ENCODE results near the gene SKAP2. TPM values are rescaled to one million over a fixed set of nuclear protein-coding genes. Genes with fewer than 3 reads are reported as not detected.

The SKAP2 gene
- total and polyA plus RNA-seq, 2 experiments from 2014 or later = 2.5 to 4.4 TPM

DNA sequence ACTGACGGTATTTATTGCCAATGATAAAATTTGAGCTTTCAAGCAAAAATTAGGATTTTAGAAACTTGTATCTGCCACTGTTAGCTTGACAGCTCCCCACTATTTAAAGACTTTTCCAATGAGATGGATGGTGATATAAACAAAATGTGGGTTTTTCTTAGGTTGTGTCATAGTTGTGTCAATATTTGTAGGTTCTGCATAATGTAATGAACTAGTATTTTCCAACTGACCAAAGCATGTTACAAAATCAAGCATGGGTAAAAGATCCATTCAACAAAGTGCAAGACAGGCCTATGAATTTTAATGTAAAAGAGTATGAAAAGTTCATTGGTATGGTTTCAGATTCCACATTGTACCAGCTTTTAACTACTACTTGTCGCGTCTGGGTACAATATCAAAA, 165.6 kb downstream of the SKAP2 start:
- Mint-ChIP-seq H3K36me3 (ENCODE audit: low read depth) (no peaks in the 10 kb centered on the region), H3K27ac (no peak overlapping the region), H3K27me3 (ENCODE audit: insufficient read depth, low read depth, poor library complexity) (peaks cover 3% of the 10 kb centered on the region), H3K9me3 (no peaks in the 10 kb centered on the region), H3K4me1 (peaks cover 4% of the 10 kb centered on the region; the same call in 2 of the 3 replicates), H3K4me3 (no peak overlapping the region)
- Histone ChIP-seq H4K20me1 (replicated peaks; ENCODE audit: insufficient read depth) (no peaks in the 10 kb centered on the region), H3K36me3 (ENCODE audit: insufficient read depth) (no peaks in the 10 kb centered on the region), H3F3A (replicated peaks; ENCODE audit: low read depth) (no peaks in the 10 kb centered on the region), H3K4me2 (no peak overlapping the region), H3K9me2 (ENCODE audit: insufficient read depth) (no peaks in the 10 kb centered on the region), H3K27ac (ENCODE audit: low read depth) (no peak overlapping the region), H3K4me3 (no peak overlapping the region), H3K4me1 (ENCODE audit: insufficient read depth) (peaks cover 4% of the 10 kb centered on the region; the same call in 1 of the 2 replicates), H2AFZ (no peak overlapping the region), H3K27me3 (ENCODE audit: insufficient read depth) (no peaks in the 10 kb centered on the region), H3K79me2 (replicated peaks; ENCODE audit: insufficient read depth) (no peaks in the 10 kb centered on the region)
- ATAC-seq (no peak), DNase-seq (ENCODE audit: low spot score) (no peak)
- TF ChIP-seq JUNB (IDR thresholded peaks at IDR 0.05; ENCODE audit: unreplicated experiment) (no peak), EZH2 (IDR thresholded peaks at IDR 0.05; ENCODE audit: low read depth, unreplicated experiment) (no peak), NANOG (IDR thresholded peaks at IDR 0.05; ENCODE audit: borderline replicate concordance) (no peak), ZNF331 (CRISPR knock-in tag; IDR thresholded peaks at IDR 0.05; ENCODE audit: low read depth) (no peak), ZNF114 (CRISPR knock-in tag; IDR thresholded peaks at IDR 0.05) (no peak), CREB1 (CRISPR knock-in tag; IDR thresholded peaks at IDR 0.05; ENCODE audit: low read depth) (no peak), STAT1 (IDR thresholded peaks at IDR 0.05; ENCODE audit: unreplicated experiment) (no peak), POLR2AphosphoS5 (IDR thresholded peaks at IDR 0.05; ENCODE audit: low read depth) (no peak), EZH2phosphoT487 (IDR thresholded peaks at IDR 0.05; ENCODE audit: unreplicated experiment) (no peak)
- TF ChIP-seq, protein P1, sequence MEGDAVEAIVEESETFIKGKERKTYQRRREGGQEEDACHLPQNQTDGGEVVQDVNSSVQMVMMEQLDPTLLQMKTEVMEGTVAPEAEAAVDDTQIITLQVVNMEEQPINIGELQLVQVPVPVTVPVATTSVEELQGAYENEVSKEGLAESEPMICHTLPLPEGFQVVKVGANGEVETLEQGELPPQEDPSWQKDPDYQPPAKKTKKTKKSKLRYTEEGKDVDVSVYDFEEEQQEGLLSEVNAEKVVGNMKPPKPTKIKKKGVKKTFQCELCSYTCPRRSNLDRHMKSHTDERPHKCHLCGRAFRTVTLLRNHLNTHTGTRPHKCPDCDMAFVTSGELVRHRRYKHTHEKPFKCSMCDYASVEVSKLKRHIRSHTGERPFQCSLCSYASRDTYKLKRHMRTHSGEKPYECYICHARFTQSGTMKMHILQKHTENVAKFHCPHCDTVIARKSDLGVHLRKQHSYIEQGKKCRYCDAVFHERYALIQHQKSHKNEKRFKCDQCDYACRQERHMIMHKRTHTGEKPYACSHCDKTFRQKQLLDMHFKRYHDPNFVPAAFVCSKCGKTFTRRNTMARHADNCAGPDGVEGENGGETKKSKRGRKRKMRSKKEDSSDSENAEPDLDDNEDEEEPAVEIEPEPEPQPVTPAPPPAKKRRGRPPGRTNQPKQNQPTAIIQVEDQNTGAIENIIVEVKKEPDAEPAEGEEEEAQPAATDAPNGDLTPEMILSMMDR (conservative IDR thresholded peaks at IDR 0.05; ENCODE audit: low read depth in 2 of 2) = no peak
- TF ChIP-seq, protein P2, sequence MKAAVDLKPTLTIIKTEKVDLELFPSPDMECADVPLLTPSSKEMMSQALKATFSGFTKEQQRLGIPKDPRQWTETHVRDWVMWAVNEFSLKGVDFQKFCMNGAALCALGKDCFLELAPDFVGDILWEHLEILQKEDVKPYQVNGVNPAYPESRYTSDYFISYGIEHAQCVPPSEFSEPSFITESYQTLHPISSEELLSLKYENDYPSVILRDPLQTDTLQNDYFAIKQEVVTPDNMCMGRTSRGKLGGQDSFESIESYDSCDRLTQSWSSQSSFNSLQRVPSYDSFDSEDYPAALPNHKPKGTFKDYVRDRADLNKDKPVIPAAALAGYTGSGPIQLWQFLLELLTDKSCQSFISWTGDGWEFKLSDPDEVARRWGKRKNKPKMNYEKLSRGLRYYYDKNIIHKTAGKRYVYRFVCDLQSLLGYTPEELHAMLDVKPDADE (IDR thresholded peaks at IDR 0.05) = no peak
- TF ChIP-seq, protein P3, sequence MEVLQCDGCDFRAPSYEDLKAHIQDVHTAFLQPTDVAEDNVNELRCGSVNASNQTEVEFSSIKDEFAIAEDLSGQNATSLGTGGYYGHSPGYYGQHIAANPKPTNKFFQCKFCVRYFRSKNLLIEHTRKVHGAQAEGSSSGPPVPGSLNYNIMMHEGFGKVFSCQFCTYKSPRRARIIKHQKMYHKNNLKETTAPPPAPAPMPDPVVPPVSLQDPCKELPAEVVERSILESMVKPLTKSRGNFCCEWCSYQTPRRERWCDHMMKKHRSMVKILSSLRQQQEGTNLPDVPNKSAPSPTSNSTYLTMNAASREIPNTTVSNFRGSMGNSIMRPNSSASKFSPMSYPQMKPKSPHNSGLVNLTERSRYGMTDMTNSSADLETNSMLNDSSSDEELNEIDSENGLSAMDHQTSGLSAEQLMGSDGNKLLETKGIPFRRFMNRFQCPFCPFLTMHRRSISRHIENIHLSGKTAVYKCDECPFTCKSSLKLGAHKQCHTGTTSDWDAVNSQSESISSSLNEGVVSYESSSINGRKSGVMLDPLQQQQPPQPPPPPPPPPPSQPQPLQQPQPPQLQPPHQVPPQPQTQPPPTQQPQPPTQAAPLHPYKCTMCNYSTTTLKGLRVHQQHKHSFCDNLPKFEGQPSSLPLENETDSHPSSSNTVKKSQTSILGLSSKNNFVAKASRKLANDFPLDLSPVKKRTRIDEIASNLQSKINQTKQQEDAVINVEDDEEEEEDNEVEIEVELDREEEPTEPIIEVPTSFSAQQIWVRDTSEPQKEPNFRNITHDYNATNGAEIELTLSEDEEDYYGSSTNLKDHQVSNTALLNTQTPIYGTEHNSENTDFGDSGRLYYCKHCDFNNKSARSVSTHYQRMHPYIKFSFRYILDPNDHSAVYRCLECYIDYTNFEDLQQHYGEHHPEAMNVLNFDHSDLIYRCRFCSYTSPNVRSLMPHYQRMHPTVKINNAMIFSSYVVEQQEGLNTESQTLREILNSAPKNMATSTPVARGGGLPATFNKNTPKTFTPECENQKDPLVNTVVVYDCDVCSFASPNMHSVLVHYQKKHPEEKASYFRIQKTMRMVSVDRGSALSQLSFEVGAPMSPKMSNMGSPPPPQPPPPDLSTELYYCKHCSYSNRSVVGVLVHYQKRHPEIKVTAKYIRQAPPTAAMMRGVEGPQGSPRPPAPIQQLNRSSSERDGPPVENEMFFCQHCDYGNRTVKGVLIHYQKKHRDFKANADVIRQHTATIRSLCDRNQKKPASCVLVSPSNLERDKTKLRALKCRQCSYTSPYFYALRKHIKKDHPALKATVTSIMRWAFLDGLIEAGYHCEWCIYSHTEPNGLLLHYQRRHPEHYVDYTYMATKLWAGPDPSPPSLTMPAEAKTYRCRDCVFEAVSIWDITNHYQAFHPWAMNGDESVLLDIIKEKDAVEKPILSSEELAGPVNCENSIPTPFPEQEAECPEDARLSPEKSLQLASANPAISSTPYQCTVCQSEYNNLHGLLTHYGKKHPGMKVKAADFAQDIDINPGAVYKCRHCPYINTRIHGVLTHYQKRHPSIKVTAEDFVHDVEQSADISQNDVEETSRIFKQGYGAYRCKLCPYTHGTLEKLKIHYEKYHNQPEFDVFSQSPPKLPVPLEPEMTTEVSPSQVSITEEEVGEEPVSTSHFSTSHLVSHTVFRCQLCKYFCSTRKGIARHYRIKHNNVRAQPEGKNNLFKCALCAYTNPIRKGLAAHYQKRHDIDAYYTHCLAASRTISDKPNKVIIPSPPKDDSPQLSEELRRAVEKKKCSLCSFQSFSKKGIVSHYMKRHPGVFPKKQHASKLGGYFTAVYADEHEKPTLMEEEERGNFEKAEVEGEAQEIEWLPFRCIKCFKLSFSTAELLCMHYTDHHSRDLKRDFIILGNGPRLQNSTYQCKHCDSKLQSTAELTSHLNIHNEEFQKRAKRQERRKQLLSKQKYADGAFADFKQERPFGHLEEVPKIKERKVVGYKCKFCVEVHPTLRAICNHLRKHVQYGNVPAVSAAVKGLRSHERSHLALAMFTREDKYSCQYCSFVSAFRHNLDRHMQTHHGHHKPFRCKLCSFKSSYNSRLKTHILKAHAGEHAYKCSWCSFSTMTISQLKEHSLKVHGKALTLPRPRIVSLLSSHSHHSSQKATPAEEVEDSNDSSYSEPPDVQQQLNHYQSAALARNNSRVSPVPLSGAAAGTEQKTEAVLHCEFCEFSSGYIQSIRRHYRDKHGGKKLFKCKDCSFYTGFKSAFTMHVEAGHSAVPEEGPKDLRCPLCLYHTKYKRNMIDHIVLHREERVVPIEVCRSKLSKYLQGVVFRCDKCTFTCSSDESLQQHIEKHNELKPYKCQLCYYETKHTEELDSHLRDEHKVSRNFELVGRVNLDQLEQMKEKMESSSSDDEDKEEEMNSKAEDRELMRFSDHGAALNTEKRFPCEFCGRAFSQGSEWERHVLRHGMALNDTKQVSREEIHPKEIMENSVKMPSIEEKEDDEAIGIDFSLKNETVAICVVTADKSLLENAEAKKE (CRISPR knock-in tag; IDR thresholded peaks at IDR 0.05) = no peak
- TF ChIP-seq, protein P4, sequence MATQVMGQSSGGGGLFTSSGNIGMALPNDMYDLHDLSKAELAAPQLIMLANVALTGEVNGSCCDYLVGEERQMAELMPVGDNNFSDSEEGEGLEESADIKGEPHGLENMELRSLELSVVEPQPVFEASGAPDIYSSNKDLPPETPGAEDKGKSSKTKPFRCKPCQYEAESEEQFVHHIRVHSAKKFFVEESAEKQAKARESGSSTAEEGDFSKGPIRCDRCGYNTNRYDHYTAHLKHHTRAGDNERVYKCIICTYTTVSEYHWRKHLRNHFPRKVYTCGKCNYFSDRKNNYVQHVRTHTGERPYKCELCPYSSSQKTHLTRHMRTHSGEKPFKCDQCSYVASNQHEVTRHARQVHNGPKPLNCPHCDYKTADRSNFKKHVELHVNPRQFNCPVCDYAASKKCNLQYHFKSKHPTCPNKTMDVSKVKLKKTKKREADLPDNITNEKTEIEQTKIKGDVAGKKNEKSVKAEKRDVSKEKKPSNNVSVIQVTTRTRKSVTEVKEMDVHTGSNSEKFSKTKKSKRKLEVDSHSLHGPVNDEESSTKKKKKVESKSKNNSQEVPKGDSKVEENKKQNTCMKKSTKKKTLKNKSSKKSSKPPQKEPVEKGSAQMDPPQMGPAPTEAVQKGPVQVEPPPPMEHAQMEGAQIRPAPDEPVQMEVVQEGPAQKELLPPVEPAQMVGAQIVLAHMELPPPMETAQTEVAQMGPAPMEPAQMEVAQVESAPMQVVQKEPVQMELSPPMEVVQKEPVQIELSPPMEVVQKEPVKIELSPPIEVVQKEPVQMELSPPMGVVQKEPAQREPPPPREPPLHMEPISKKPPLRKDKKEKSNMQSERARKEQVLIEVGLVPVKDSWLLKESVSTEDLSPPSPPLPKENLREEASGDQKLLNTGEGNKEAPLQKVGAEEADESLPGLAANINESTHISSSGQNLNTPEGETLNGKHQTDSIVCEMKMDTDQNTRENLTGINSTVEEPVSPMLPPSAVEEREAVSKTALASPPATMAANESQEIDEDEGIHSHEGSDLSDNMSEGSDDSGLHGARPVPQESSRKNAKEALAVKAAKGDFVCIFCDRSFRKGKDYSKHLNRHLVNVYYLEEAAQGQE (IDR thresholded peaks at IDR 0.05; ENCODE audit: unreplicated experiment) = no peak

All from GM23338 (cell line).